GM21515 (cell line): ENCODE data around the gene TEAD3.
"Not testable (repeated sequence)": the region's sequence is repeated elsewhere in the genome, so short reads cannot be mapped to it uniquely, and the experiment has no call there.

Experiments used
- ATAC-seq: cut with Tn5 transposase; IDR thresholded peaks from one replicate; pipeline ENCODE4 v1.9.1; 2021; ENCODE audit not compliant: unreplicated experiment

TEAD3 gene

DNA sequence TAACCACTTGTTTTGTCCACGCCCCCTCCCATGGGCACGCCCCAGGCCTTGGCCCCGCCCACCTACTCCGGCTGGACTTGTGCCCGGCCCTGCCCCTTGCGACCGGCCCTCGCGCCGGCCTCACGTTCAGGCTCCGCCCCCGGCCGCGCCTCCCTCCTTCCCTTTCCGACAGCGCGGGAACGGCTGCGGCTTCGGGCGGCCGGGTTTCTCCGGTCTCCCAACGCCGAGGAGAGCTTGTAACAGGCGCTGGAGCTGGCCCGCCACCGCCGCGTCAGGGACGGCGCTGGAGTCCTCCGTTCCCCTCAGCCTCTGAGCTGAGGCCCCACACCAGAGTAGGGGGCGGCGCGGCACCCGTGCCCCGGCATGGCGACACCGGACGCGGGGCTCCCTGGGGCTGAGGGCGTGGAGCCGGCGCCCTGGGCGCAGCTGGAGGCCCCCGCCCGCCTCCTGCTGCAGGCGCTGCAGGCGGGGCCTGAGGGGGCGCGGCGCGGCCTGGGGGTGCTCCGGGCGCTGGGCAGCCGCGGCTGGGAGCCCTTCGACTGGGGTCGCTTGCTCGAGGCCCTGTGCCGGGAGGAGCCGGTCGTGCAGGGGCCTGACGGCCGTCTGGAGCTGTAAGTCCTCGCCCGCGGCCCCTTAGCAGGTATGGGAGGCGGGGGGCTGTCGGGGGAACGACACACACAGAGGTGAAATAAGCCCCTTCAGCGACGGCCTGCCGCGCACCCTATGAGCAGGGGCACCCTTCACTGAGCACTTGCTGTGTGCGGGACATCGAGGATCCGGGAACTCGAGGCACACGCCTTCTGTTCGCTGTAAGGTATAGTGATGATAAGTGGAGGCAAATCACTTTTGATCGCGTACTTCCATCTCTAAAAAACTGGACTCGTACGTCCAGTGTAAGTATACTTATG, 44.4 kb downstream of the TEAD3 start, which contains the start of gene FANCE:
TSS of gene FANCE (plus strand) at position 156 of the 908 bp plus-strand sequence. CDS start at position 364, 208 bp downstream.
- ATAC-seq: peak; percentile 87

- ATAC-seq: no peak
Observed at GRCh38 chr6:35451354-35452182, 45.3 kb downstream of the TEAD3 start.

GRCh38 chr6:35449287-35449881, 47.5 kb downstream of the TEAD3 start:
- ATAC-seq: peak; percentile 48

- ATAC-seq: no peak
Observed at GRCh38 chr6:35448191-35448590, 48.7 kb downstream of the TEAD3 start.

GRCh38 chr6:35445691-35446090, 51.2 kb downstream of the TEAD3 start:
- ATAC-seq: no peak

GRCh38 chr6:35443341-35444030, 53.4 kb downstream of the TEAD3 start:
- ATAC-seq: no peak

DNA sequence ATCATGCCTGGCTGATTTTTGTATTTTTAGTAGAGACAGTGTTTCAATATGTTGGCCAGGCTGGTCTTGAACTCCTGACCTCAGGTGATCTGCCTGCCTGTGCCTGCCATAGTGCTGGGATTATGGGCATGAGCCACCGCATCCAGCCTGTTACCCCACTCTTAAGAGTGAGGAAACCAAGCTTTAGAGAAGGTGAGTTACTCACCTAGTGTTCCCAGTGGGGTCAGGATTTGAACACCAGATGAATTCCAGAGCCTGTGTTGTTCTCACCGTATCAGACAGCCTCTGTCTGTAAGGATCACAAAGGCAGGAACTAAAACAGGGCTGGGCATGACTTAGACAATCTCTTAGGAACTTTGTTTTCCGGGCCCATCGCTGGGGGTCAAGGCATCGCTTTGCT, 54.2 kb downstream of the TEAD3 start:
- no peak for ATAC-seq

GRCh38 chr6:35441642-35442041, 55.2 kb downstream of the TEAD3 start:
- no peak for ATAC-seq

- no peak for ATAC-seq
Observed at GRCh38 chr6:35441205-35441604, 55.7 kb downstream of the TEAD3 start.

DNA sequence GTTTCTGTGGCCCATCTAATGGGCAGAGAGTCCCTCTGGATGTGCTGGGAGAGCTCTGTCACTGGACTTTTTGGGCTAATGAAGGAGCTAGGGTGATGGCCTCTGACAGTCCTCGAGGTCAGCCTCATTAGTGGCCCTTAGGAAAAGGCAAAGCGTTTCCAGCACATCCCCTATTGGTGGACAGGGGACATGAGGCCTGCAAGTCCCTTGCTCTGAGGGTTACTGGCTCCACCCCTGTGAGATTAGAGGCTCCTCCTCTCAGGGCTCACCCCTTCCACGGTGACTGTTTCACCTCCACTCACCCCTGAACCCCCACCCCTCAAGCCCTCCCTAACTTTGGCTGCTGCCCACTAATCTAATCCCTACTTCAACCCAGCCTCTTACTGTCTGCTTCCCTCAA, 57.6 kb downstream of the TEAD3 start:
- ATAC-seq: no peak

- not testable (repeated sequence) for ATAC-seq
Observed at GRCh38 chr6:35438378-35439065, 58.4 kb downstream of the TEAD3 start.

GRCh38 chr6:35436071-35436857, 60.6 kb downstream of the TEAD3 start:
- no peak for ATAC-seq

- no peak for ATAC-seq
Observed at GRCh38 chr6:35435074-35435837, 61.6 kb downstream of the TEAD3 start.

DNA sequence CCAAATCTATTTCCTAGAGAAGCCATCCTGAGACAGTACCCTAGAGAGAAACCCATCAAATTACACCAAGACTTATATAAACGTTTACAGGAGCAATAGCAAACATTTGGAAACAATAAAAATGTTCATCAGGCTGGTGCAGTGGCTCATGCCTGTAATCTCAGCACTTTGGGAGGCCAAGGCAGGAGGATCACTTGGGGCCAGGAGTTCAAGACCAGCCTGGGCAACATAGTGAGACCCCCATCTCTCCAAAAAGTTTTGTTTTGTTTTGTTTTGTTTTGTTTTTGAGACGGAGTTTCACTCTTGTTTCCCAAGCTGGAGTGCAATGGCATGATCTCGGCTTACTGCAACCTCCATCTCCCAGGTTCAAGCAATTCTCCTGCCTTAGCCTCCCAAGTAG, 64.2 kb downstream of the TEAD3 start:
- ATAC-seq: not testable (repeated sequence)

GRCh38 chr6:35432291-35432690, 64.6 kb downstream of the TEAD3 start:
- no peak for ATAC-seq

DNA sequence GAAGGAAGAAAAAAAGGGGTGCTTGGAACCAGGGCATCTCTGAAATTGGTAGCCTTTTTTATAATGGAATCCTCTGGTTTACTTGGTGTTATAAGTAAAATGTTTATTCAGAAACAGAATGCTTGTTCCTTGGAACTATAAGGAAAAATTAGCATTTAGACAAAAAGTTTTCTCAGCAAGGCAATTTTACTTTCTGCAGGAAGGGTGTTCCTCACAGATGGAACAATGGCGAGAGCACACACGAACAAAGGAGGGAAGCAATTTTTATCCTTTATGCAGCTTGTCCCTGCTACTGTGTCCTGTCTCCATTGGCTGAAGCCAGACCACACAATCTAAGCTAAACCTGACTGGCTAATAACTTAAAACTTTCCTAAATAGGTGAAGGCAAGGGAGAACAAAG, 67.4 kb downstream of the TEAD3 start:
- no peak for ATAC-seq

DNA sequence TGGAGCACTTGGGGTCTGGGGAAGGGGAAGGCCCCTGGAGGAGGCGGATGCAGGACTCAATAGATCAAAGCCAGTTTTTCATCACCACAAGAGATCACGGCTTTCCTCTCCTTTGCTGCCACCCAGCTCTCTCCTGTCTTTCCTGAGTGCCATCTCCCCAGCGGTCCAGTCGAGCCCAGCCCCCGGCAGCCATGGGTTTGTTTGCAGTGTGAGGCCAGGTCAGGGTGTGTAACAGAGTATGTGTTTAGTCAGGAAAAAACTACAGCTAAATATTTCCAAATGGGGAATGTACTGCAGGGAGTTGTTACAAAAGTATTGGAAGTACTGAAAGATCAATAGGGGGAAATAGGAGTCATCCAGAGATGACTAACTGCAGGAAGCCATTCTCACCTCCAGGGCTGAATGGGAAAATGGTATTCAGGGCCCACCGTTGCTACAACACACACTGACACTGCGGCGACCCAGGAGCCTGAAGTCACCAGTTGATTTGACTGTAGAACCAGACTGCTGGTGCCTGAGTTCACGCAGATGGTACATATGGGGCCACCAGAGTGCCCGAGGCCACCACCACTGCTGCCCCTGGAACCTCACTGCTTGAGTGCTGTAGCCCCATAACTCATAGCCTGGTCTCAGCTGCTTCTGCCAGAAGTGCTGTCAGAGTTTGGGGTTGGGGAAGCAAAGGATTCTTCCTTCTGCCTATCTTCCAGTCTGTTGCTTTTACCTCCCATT, 68.3 kb downstream of the TEAD3 start:
- ATAC-seq: no peak

GRCh38 chr6:35427851-35428321, 69.0 kb downstream of the TEAD3 start:
- no peak for ATAC-seq
